Activated T-helper 1 cell treated with Interleukin-2 at 50 U/mL for 16 hours (primary cell): ENCODE data around the gene TET3.
A peak's percentile ranks its signal among the peaks of the same experiment; 100 is the strongest.

Experiments used
- DNase-seq: peaks from one replicate; pipeline ENCODE4 v3.0.0-alpha.2; 2020; ENCODE audit warnings: low read depth

The TET3 gene

DNA sequence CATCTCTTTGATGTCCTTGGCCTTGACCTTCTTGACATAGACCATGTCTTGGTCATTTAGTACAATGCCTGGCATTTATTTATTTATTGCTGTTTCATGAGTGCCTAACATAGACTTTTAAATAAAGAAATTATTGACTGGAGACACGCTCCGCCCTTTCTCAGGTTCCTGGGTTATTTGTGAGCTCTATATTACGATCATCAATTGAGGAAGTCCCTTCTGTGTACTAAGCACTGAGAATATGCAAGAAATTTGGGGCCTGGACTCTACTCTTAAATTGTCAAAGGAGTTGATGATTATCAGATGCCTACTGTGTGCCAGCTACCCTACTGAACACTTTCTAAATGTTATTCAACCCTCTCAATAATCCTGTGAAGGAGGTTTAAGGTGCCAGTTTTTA lies 19.7 kb upstream of the TET3 start:
- no peak for DNase-seq

DNA sequence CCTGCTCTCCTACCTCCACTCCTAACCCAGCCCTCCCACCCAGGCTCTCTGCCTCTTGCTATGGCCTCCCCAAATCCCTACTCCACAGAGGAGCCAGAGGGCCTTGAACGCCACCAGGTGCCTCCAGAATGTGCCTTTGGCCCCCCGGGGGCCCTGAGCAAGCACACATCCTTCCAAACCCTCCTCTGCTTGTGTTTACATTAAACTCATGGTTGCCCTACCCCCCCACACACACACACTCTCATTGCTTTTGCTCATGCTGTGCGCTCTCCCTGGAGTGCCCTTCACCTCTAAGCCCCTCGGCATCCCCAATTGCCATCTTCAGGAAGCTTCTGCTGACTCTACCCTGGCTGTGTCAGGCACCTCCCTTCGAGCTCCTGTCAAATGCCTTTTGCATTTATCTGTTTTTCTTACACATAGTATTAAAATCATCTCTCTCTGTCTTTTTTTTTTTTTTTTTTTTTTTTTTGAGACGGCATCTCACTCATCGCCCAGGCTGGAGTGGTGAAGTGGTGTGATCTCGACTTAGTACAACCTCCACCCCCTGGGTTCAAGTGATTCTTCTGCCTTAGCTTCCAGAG lies 16.3 kb upstream of the TET3 start:
- no peak for DNase-seq

DNA sequence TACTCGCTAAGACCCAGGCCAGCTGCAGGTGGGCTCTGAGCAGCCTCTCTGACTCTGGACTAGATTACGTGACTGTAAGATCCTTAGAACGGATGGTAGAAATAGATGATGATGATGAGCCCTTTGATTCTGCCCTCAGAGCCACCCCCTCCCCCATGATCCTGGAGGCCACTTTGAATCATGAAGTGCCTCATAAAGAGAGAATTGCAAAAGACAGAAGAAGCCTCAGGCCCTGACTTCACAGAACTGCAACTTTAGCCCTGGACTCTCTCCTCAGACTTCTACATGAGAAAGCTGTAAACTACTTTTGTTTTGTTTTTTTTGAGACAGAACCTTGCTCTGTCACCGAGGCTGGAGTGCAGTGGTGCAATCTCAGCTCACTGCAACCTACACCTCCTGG lies 15.4 kb upstream of the TET3 start:
- no peak for DNase-seq

DNA sequence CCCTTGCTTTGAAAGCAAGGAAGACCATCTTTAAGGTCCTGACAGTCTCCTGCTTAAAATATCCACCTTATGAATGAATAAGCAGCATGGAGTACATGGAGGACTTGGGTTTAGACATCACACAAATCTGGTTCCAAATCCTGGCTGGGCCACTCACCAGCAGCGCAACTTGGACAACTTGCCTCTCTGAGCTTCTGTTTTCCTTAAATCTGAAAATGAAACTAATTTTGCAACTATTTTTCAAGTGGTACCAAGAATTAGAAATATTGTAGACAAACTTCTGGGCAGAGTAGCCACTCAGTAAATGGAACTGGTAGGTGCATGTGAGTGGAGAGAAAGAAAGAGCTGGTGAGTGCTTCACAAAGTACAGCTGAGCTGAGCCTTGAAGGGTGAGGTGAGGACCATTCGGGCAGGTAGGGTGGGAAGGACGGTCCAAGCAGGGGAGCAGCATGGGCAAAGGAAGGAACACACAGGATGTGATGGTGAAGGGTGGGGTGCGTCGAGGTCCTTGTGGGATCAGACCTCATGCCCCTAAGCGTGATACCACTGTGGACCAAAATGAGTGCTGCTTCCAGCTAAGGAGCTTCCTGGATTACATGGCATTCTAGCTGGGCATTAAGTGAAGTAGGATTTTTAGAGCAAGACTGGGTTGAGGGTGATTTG lies 14.4 kb upstream of the TET3 start:
- no peak for DNase-seq

DNA sequence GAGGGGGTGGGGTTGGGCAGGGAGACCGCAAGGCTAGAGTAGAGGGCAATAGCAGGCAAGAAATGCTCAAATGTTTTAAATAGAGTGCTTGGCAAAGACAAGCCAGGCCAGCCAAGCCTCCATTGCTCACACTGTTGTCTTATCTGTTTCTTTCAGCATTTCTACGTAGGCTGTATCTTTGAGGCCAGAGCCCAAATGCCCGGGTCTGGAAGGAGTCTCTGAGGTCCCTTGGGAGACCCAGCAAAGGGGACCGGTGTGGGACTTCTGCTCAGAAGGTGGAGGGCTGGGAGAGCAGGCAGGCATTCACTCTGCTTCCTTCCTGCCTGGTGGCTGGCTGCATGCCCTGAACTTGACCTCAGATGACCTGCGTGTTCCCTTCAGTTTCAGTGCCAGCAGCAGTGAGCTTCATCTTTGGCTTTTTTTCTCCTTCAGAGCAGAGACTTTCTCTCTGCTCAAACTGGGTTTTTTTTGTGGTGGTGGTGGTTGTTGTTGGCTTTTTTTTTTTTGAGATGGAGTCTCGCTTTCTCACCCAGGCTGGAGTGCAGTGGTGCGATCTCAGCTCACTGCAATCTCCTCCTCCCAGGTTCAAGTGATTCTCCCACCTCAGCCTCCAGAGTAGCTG lies 13.7 kb upstream of the TET3 start:
- DNase-seq: peak; percentile 25

DNA sequence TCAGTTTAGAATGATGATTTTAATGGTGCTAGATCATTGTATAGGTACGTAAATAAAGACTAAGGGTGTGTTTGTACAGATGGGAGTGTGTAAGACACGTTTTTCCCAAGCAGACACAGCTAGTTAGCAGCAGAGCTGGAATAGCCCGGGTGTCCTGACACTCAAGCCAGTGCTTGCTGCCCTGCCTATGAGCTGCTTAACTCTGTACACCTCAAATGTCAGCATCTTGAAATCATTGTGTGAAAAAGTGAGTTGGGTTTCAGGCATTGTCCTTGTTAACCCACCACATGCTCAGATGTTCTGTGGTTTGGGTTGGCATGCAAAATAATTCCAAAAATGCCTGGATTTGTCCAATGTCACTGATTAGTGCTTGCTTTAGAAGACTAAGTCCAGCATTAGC lies 13.0 kb upstream of the TET3 start:
- DNase-seq: no peak

DNA sequence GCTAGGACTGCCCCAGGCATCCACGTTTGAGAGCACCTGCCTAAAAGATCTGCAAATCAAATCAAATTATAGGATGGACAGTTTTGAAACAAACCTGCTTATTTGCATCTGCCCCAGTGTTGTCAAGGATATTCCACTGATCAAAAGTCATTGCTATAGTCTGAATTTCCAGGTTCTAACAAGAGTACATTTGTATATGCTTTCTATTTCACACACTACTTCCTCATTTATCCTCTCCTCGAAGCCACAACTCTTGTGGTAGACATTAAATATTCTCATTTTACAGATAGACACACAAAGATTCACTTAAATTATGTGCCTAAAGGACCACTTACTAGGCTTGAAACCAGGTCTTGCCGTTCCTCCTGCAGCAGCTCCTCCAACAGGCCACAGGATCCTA lies 11.9 kb upstream of the TET3 start:
- no peak for DNase-seq

DNA sequence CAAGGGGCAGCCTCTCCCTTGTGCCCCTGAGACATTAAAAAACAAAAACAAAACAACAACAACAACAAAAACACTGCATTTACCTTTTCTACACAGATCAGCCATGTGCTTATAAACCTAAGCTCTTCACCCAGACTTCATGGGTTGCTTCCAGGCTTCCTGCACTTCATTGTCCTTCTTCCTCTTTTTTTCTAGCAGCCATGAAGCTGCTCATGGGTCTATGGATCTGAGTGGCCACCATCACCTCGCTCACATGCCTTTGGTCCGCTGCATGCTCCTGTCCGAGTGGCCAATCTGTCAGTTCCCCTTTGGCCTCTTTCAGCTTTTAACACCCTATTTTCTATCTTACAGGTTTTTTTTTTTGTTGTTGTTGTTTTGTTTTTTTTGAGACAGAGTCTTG lies 9.0 kb upstream of the TET3 start:
- DNase-seq: no peak

DNA sequence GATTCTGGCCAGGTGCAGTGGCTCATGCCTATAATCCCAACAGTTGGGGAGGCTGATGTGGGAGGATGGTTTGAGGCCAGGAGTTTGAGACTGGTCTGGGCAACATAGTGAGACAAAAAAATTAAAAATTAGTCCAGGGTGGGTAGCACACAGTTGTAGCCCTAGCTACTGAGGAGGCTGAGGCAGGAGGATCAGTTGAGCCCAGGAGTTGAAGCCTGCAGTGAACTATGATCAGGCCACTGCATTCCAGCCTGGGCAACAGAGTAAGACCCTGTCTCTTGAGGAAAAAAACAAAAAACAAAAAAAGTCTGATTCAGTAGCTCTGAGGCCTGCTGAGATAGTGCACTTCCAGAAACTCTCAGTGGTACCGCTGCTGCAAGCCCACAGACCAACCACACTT lies 7.9 kb upstream of the TET3 start:
- DNase-seq: no peak

DNA sequence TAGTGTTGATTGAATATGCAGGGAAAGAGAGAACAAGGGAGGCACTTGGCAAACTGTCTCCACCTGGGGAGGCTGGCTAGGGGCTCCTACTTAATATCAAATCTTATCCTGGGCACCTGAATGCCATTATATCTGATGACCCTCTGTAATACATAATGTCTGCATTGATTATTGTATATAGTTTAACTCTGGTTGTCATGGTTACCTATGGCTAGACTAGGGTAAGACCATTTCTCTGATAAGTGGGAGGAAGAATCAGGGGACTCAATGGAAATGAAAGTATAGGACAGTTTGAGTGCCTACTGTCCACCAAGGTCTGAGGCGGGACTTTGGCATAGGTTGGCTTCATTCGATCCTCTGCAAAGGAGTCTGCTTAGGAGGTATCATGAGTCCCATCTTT lies 7.2 kb upstream of the TET3 start:
- DNase-seq: no peak

DNA sequence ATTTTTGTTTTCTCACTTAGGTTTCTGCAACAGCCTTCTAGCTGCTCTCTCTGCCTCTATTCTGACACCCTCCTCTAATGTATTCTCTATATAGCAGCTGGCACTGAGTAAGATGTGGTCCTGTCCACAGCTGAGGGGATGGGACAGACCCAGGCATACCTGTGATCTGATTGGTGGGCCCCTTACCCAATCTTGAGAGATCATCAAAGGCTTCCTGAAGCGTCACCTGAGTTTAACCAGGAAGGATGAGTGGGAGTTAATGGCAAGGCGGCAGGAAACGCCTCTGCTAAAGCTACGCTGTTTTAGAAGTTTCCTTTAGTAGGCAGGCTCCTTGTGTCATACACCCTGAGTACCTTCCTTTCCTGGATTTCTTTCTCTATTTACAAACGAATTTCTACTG lies 5.7 kb upstream of the TET3 start:
- DNase-seq: peak; percentile 36

DNA sequence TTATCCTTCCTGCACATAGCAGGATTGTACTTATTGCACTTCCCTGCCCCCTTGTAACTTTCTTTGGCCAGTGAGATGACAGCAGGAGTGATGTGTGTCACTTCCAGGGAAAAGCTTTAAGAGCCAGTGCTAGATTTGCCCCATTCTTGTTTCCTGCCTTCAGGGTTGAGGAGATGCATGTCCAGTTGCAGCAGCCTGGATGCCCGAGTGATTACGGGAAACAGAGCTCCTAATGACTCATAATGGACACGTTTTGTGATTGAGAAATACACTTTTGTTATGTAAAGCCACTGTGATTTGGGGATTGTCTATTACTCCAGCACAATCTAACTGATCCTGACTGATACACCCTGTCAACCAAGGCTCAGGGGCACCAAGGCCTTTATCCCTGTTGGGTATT lies 5.0 kb upstream of the TET3 start:
- DNase-seq: no peak

DNA sequence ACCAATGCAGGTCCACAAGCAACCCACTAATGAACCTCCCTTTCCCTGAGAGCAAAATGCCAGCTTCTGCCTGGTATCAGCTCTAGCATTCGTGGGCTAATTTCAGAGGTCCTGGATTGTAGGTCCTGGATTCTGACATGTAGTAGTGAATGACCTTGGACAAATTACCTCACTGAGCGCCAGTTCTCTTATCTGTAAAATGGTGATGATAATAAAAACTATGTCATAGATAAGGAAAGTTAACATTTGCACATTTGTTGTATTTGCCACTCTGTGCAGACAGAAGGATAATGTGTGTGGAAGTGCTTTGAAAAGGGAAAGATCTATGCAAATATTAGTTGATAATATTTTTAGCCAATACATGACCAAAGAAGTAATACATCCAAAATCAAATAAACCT lies 4.1 kb upstream of the TET3 start:
- DNase-seq: no peak

DNA sequence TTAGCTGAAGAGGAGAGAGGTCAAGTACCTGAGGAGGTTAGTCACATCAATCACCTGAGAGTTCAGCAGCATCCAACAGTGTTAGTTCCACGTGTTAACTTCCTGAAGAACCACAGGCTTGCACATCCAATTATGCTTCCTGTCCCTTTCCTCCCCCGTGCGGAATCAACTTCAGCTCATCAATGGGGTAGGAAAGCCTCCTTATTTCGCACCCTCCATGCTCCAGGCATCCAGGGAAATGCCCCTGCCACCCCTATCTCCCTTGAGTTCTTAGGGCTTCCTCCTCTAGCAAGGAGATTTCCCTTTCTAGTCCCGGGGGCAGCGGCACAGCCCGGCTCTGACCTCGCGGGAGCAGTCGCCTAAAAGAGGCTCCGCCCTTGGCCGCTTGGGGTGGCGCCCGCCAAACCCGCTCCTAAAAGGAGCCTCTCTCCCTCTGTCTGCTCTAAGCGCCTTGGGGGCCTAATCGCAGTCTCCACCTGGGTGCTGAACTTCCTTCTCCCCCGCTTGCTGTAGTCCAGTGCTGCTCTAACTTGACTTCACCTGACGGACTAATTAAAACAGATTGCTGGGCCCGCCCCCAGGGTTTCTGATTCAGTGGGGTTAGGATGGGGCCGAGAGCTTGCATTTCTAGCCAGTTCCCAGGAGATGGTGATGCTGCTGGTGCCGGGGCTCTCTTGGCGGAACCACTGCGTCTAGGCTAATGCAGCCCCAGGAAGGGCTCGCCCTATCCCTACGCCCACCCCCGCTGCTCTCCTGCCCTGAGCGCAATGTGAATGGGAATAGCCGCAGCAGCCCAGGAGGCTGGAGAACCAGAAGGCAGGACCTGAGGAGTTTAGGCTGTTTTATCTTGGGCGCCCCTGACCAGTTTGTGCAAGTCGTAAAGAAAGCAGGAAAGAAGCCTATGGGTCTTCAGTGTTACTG lies 3.4 kb upstream of the TET3 start:
- no peak for DNase-seq

DNA sequence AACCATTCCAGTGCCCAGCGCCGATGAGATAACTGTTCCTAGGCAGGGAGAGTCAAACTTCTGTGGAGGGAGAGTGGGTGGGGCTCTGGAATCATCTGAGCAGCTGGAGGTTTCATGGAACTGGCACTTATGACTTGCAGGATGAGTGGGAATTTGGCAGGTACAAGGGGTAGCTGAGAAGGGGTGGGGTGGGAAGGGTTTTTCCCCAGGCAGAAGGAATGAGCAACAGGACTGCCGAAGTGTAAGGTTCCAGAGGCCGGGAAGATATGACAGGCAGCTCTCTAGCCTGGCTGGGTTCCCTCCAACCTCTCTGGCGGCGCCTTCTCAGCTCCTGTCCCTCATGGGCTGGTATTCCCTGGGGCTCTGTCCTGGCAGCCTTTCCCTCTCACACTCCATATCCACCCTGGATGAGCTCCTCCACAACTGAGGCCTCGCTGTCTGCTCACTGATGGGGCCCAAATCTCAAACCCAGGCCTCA lies 2.5 kb upstream of the TET3 start:
- no peak for DNase-seq

DNA sequence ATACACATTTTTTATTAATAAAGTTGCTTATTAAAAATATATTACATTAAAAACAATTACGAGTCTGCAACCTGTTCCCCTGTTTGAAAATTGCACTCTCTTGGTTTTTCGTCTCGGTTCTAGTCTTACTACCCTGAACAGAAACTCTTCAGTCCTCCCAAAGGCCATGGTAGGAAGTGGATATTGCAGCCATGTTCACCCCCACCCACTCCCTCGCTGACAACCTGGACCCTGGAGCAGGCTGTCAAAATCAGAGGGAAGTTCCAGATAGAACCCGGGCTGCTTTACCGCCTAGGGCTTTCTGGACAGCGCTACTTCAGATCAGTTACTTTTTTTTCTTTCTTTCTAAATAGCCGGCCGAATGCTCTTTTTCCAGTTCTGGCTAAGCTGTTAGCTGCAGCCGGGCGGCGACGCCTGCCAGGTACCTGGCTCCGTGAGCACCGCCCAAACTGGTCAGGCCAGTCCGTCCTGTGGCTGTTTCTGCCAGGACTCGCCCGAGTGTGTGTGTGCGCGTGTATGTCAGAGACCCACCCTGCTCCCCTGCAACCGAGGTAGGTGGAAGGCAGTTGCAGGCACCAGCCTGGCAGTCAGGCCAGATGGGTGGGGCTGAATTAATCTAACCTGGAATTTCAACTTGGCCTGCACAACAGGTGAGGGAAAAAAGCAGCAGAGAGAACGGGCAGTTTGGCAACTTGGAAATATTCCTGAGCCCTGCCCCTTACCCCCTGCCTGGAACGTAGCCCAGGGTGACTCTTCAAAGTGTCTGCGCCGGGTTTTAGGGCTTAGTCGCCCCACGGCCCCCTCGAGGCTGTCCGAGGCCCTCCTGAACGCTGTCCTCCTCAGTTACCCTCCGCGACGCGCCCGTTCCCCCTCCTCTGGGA lies 1.1 kb upstream of the TET3 start:
- DNase-seq: no peak

DNA sequence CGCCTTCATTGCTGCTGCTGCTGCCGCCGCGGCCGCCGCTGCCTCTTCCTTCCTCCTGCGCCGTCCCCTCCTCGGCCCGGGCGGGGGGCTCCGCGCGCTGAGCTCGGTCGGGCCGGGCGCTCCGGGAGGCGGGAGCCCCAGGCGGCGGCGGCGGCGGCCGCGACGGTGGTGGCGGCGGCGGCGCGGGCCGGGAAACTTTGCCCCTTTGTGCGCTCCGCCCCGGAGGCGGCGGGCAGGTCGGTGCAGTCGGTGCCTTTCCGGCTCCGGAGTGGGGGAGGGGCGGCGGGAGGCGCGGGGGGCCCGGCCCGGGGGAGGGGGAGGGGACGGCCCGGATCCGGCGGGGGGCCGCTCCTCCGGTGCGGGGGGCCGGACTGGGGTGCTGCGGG lies 205 bp downstream of the TET3 start:
- DNase-seq: peak; percentile 57

DNA sequence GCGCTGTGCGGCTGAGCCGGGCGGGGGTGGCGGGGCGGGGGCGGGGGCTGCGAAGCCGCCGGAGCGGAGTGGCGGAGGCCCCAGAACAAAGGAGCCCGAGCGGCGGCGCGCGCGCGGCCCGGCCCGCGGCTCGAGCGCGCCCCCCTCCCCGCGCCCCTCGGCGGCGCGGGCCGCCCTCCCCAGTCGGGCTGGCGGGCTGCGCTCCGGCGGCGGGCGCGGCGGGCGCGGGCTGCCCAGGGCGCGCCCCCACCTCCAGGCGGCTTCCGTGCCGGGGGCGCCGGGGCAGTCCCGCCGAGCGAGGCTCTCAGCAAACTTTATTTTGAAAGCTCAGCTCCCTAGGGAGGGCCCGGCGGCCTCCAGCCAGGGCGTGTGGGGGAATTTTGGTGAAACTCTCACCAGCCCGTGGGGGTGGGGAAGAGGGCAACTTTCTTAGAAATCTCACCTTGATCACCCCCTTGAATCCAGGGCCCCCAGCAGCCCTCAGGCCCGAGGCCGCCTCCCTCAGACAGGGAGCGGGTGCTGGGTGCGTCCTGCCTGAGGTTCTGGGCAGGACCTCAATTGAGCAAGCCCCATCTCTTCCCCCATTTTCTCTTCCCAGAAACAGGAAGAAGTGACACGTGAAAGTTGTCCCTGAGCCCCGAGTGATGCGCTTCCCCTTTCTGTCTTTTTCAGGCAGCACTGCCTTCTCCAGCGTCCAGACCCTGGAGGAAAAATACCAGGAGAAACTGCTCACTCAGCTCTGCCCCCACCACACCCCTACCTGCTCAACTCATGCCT lies 786 bp downstream of the TET3 start:
- no peak for DNase-seq

DNA sequence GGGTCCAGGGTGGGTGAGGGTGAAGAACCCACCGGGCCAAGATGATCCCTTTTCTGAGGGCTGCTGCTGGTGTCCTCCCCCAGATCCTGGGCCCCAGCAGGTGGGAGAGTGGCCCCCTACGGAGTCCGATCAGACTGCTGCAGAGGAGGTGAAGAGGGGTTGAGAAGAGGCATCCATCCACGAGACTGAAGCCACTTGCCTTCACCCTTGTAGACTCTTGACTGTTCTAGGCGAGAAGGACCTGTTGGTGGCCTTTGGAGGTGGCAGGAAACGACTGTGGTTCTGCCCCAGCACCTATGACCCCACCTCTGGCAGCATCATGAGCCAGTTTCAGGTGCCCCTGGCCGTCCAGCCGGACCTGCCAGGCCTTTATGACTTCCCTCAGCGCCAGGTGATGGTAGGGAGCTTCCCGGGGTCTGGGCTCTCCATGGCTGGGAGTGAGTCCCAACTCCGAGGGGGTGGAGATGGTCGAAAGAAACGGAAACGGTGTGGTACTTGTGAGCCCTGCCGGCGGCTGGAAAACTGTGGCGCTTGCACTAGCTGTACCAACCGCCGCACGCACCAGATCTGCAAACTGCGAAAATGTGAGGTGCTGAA lies 1.5 kb downstream of the TET3 start:
- no peak for DNase-seq

DNA sequence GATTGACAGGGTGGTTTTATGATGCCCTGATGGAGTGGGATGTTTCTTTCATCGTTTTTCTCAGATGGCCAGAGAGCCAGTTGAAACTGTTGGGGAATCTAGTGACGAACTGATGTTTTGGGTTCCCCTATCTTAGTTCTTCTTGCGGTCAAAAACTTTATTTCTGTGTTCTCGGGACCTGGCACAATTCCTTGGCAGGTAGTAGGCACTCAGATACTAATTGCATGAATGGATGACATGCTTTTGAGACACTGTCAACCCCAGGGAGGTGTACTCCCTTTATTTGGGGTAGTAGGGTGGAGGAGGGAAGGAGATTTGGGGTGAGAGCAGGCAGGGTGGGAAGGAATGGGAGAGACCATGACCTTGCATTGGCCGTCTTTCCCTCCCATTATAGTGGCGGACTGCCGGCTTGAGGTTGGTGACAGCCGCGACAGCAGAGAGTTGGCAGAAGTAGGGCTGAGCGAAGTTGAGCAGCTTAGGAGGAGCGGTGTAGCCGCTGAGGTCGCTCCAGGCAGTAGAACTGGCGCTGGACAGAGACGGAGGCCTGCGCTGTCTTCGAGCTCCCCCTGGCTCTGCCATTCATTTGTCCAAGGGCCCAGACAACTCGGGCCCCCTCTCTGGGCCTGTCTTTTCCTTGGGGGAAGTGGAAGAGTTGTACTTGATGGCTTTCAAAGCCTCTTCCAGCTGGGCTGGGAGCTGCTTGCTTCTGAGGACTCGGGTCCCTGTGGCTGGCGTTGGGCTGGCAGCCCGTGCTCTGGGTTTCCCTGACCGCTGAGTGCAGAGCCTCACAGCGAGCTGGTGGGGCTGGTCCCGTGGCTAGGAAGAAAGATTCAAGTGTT lies 2.6 kb downstream of the TET3 start:
- no peak for DNase-seq
